ENCODE measurements around the gene OAT.

Gene OAT

DNA sequence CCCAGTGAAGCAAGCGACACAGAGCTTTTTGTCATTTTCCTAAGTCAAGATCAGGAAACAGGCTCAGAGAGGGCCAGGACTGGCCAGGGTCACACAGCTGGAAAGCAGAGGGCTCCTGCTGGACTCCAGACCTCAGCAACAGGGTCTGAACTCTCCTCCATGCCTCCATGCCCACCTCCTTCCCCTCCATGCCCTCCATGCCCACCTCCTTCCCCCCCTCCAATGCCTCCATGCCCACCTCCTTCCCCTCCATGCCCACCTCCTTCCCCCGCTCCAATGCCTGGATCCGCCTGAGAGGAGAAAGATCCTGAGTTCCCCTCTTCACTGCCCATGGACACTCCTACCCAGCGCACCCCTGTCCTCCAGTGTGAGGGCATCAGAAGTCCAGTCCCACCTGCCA is 51.3 kb downstream of the OAT start:
- H4K20me1 ChIP-seq (ENCODE audit: insufficient read depth, low read length) = no peaks in the 10 kb centered on the region
- no peaks in the 10 kb centered on the region for H3K9me3 ChIP-seq (ENCODE audit: insufficient read depth, low read length, severe bottlenecking)
- no peak overlapping the region for H3K4me3 ChIP-seq (ENCODE audit: low read depth in 1 of 2, low read length in 2 of 2)
- no peak for TF ChIP-seq EZH2 (IDR thresholded peaks at IDR 0.05; ENCODE audit: borderline replicate concordance, low read depth, low read length, severe bottlenecking)
- TF ChIP-seq, protein P1, sequence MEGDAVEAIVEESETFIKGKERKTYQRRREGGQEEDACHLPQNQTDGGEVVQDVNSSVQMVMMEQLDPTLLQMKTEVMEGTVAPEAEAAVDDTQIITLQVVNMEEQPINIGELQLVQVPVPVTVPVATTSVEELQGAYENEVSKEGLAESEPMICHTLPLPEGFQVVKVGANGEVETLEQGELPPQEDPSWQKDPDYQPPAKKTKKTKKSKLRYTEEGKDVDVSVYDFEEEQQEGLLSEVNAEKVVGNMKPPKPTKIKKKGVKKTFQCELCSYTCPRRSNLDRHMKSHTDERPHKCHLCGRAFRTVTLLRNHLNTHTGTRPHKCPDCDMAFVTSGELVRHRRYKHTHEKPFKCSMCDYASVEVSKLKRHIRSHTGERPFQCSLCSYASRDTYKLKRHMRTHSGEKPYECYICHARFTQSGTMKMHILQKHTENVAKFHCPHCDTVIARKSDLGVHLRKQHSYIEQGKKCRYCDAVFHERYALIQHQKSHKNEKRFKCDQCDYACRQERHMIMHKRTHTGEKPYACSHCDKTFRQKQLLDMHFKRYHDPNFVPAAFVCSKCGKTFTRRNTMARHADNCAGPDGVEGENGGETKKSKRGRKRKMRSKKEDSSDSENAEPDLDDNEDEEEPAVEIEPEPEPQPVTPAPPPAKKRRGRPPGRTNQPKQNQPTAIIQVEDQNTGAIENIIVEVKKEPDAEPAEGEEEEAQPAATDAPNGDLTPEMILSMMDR (IDR thresholded peaks at IDR 0.05; ENCODE audit: borderline replicate concordance, extremely low read depth, low read length, poor library complexity, severe bottlenecking) = no peak
- peaks cover 17% of the 10 kb centered on the region for H3K4me1 ChIP-seq (ENCODE audit: insufficient read depth, low read length)
- H3K4me2 ChIP-seq (ENCODE audit: insufficient read depth, low read length) = no peak overlapping the region
- ATAC-seq (ENCODE audit: insufficient read depth, low read depth) (no peak), DNase-seq (no peak)
- no peaks in the 10 kb centered on the region for H3K27me3 ChIP-seq (ENCODE audit: insufficient read depth, low read length, poor library complexity)
- H3K79me2 ChIP-seq (ENCODE audit: insufficient read depth, low read length) = no peaks in the 10 kb centered on the region
- no peak overlapping the region for H2AFZ ChIP-seq (ENCODE audit: low read depth, low read length)
- no peak overlapping the region for H3K9ac ChIP-seq (ENCODE audit: low read depth, low read length)
- no peaks in the 10 kb centered on the region for H3K36me3 ChIP-seq (ENCODE audit: insufficient read depth, low read length)
- peak overlapping the region; percentile 53; the same call in 1 of the 2 replicates for H3K27ac ChIP-seq (ENCODE audit: low read length)

GRCh38 chr10:124366825-124367224 is 51.9 kb downstream of the OAT start:
- peak overlapping the region; percentile 6; the same call in 1 of the 2 replicates for H3K4me2 ChIP-seq (ENCODE audit: insufficient read depth, low read length)
- H4K20me1 ChIP-seq (ENCODE audit: insufficient read depth, low read length) = no peaks in the 10 kb centered on the region
- peaks cover 17% of the 10 kb centered on the region for H3K4me1 ChIP-seq (ENCODE audit: insufficient read depth, low read length)
- ATAC-seq (ENCODE audit: insufficient read depth, low read depth) = peak; percentile 99
- H3K79me2 ChIP-seq (ENCODE audit: insufficient read depth, low read length) = no peaks in the 10 kb centered on the region
- TF ChIP-seq, protein P1 (IDR thresholded peaks at IDR 0.05; ENCODE audit: borderline replicate concordance, extremely low read depth, low read length, poor library complexity, severe bottlenecking) = no peak
- no peaks in the 10 kb centered on the region for H3K9me3 ChIP-seq (ENCODE audit: insufficient read depth, low read length, severe bottlenecking)
- peak; percentile 75 for DNase-seq
- H3K9ac ChIP-seq (ENCODE audit: low read depth, low read length) = no peak overlapping the region
- no peaks in the 10 kb centered on the region for H3K36me3 ChIP-seq (ENCODE audit: insufficient read depth, low read length)
- H3K4me3 ChIP-seq (ENCODE audit: low read depth in 1 of 2, low read length in 2 of 2) = no peak overlapping the region
- peak overlapping the region; percentile 53; the same call in 1 of the 2 replicates for H3K27ac ChIP-seq (ENCODE audit: low read length)
- H2AFZ ChIP-seq (ENCODE audit: low read depth, low read length) = no peak overlapping the region; the same call in 1 of the 2 replicates
- no peaks in the 10 kb centered on the region for H3K27me3 ChIP-seq (ENCODE audit: insufficient read depth, low read length, poor library complexity)

- no peak overlapping the region for H2AFZ ChIP-seq (ENCODE audit: low read depth, low read length)
Observed at GRCh38 chr10:124366343-124366742, 52.4 kb downstream of the OAT start.

More at GRCh38 chr10:124366343-124366742, 52.4 kb downstream of the OAT start:
- H3K9me3 ChIP-seq (ENCODE audit: insufficient read depth, low read length, severe bottlenecking) = no peaks in the 10 kb centered on the region
- no peaks in the 10 kb centered on the region for H3K79me2 ChIP-seq (ENCODE audit: insufficient read depth, low read length)
- H3K9ac ChIP-seq (ENCODE audit: low read depth, low read length) = no peak overlapping the region
- no peak for TF ChIP-seq EZH2 (IDR thresholded peaks at IDR 0.05; ENCODE audit: borderline replicate concordance, low read depth, low read length, severe bottlenecking)
- TF ChIP-seq, protein P1 (IDR thresholded peaks at IDR 0.05; ENCODE audit: borderline replicate concordance, extremely low read depth, low read length, poor library complexity, severe bottlenecking) = no peak
- H3K4me1 ChIP-seq (ENCODE audit: insufficient read depth, low read length) = peaks cover 17% of the 10 kb centered on the region
- ATAC-seq (ENCODE audit: insufficient read depth, low read depth) (no peak), DNase-seq (no peak)
- no peak overlapping the region for H3K4me3 ChIP-seq (ENCODE audit: low read depth in 1 of 2, low read length in 2 of 2)
- H3K36me3 ChIP-seq (ENCODE audit: insufficient read depth, low read length) = no peaks in the 10 kb centered on the region
- no peaks in the 10 kb centered on the region for H3K27me3 ChIP-seq (ENCODE audit: insufficient read depth, low read length, poor library complexity)
- no peaks in the 10 kb centered on the region for H4K20me1 ChIP-seq (ENCODE audit: insufficient read depth, low read length)
- peak overlapping the region; percentile 53; the same call in 1 of the 2 replicates for H3K27ac ChIP-seq (ENCODE audit: low read length)
- H3K4me2 ChIP-seq (ENCODE audit: insufficient read depth, low read length) = 0 out of 2 replicates have a peak overlapping the region, but pooled peaks have one; percentile 6
